ENCODE data around the gene TBC1D22B.

TBC1D22B gene

GRCh38 chr6:37241131-37241530 lies 16.4 kb upstream of the TBC1D22B start:
- DNase-seq, result no peak

DNA sequence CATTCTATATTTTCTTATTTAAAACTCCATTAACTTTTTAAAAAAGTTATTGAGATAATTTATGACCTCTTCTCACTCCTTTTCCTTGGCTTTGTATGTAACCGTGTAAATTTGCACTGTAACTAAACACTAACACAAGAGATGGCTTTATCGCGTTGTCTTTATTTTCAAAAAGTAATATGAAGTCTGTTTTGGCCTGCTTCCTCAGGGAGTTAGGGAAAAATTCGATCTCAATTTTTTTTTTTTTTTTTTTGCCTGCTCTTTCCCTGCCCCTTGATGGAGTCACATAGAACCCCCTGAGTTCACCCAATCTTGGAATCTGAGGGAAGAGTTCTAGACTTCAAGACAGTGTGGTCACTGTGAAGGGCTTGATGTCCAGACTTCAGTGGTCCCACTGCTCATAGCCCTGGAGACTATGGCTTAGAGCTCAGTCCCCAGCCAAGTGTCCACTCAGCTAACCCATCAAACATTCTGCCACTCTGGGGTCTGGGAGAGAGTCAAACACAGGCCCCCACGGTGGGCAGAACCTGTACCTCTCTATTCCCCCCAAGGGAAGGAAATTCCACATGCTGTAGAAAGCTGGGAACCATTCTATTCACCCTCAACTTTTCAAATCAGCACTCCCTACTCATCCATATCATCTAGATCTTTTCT lies 15.7 kb upstream of the TBC1D22B start:
- DNase-seq, result no peak

- no peak for DNase-seq
Observed at GRCh38 chr6:37242429-37243052, 15.0 kb upstream of the TBC1D22B start.

DNA sequence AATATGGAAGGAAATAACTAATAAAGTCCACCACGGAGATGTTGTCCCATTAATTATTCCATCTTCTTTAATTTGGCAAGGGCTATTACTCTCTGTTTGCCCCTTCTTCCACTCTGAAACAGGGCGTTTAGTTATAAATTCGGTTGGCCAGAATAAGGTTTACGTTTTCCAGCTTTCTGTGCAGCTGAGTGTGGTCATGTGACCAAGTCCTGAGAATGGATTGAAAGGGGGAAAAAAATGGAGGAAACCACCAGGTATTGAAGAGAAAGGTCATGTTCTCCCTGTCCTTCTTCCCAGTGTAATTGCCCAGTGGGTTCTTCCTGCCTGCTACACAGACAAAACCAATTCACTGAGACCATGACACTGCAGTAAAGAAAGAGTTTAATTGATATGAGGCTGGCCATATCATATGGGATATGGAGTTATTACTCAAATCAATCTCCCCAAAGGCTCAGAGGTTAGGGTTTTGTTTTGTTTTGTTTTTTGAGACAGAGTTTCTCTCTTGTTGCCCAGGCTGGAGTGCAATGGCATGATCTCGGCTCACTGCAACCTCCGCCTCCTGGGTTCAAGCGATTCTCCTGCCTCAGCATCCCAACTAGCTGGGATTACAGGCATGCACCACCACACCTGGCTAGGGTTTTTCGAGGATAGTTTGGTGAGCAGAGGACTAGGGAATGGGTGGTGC lies 14.3 kb upstream of the TBC1D22B start:
- no peak for DNase-seq

DNA sequence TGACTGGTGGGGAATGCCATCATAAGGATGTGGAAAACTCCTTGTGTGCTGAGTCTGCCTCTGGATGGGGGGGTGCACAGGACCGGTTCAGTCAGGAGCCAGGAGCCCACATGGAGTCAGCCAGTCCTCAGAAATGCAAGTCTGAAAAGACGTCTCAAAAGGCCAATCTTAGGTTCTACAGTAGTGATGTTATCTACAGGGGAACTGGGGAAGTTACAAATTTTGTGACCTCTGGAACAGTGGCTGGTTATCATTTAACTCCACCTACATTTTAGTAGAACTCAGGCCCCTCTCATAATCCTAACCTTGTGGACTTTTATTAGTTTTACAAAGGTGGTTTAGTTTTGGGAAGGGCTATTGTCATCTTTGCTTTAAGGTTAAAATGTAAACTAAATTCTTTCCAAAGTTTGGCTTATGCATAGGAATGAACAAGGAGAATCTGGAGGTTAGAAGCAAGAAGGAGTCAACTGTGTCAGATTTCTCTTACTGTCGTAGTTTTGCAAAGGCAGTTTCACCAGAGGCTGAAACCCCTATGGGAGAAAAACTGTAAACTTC lies 13.7 kb upstream of the TBC1D22B start:
- DNase-seq, result no peak

DNA sequence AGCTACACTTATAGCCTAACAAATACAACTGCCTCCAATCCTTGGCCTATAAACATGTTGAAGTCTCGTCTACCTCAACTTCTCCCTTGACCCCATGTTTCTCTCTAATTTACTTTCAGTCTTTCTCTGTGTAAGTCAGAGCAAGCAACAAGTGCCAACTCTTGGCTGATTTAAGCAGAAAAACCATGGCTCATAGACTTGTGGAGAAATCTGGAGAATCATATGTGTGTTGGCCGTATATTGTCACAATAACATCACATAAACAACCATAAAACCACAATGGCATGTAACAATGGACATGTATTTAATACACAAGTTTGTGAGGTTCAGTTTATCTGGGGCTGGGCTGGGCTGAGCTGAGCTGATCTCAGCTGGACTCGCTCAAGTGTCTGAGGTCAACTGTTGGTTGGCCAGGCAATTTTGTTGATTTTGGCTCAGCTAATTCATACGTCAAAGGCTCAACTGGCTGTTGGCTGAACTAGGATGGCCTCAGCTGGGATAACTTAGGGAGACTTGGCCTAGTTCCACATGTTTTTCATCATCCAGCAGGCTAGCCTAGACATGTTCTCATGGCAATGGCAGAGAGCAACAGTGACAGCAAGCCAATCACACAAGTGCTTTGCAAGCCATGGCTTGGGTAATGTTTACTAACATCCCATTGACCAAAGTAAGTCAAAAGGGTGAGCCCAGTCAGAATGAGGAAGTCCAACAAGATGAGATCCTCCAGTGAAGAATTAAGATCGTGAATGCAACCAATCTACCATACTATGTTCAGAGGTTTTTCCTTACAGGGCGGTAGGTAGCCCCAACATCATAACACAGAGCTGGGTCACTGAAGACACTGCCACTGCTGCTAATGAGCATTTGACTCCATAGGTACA lies 12.9 kb upstream of the TBC1D22B start:
- no peak for DNase-seq

DNA sequence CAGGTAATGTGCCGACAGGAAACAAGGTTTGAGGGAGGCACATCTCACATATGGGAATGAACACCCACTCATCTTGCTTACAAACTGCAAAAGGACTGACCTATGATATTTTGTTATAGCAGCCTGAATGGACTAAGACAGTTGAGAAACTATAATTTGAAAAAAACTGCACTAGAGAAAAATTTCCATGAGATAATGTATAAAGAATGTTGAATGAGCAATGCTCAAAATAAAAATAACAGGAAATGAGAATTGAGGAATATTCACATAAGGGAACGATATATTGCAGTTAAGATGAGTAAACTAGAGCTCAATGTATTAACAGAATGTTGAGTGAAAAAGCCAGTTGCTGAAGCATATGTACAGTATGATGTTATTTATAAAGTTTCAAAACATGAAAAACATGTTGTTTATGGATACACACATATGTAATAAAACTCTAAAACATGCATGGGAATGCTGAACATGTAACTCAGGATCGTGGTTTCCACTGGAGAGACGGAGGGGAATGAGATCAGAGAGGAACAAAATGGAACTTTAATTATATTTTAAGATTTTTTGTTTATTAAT lies 6.3 kb upstream of the TBC1D22B start:
- no peak for DNase-seq

DNA sequence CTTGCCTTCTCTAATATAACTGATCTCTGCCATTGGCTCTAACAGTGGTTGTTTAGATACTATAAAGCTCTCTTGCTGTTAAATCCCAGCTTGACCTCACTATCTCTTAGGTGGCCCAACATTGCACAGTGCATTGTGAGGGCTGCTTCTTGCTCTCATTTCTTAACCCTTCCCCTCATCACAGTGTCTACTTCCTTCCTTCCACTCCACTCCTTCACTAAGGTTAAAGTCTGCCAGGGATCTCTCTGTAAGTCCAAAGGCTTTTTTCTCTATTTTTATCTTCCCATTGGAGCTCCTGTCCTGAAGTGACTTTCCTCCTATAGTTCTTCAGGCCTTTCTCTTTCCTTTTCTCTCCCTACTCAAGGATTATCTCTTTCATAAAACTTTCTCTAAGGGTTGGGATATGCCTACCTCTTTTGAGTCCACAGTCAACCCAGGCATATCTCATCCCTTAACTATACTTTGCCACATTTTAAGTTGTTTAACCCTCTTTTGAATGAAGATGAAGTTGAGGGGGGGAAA lies 4.0 kb upstream of the TBC1D22B start:
- no peak for DNase-seq

DNA sequence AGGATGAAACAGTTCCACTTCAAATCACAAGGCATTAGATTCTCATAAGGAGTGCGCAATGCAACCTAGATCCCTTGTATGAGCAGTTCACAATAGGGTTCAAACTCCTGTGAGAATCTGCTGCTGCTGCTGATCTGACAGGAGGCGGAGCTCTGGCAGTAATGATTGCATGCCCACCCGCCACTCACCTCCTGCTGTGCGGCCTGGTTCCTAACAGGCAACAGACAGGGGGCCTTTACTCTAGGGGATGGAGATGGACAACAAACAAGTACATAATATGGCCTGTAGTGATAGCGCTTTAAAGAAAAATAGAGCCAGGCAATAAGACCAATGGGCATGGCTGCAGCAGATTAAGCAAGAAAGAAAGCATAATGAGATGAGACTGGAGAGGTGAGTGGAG lies 2.7 kb upstream of the TBC1D22B start:
- no peak for DNase-seq

GRCh38 chr6:37256692-37257319 lies 766 bp upstream of the TBC1D22B start:
- no peak for DNase-seq

- DNase-seq, result no peak
Observed at GRCh38 chr6:37257320-37257633, 295 bp upstream of the TBC1D22B start.

GRCh38 chr6:37258405-37259105 lies 983 bp downstream of the TBC1D22B start:
- no peak for DNase-seq

DNA sequence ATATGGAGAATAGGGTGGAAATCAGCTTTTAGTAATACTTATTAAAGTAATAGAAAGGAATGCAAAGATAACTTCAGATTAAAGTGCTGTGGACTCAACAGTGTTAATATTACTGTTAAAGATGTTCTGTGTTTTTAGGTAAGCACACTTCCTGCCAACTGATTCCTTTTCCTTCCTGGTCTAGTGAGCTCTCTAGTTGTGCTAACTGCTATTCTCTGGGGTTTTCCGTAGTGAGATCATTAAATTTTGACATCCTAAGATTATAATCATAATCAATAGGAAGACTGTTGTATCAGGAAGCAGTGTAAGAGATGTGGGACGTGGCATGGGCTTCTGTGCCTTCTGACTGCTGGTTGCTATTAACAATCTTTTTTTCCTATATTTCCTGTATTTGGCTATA lies 1.6 kb downstream of the TBC1D22B start:
- DNase-seq, result no peak

DNA sequence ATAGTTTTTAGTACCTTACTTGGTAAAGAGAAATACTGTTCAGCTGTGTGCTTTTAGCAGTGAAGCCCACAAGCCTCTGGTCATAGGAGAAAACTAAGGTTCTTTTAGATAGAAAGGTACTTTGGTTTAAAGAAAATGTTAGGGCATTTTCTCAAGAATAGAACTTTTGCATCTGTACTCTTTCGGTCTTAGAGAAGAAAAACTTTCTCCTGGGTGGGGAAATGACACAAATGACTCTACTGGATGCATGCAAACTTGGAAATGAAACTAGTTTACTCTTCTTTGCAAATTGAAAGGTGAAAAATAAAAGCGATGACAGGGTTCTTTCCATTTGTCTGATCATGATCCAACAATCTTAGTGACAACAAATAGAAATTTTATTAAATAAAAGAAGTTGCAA lies 2.5 kb downstream of the TBC1D22B start:
- DNase-seq, result peak; percentile 18

DNA sequence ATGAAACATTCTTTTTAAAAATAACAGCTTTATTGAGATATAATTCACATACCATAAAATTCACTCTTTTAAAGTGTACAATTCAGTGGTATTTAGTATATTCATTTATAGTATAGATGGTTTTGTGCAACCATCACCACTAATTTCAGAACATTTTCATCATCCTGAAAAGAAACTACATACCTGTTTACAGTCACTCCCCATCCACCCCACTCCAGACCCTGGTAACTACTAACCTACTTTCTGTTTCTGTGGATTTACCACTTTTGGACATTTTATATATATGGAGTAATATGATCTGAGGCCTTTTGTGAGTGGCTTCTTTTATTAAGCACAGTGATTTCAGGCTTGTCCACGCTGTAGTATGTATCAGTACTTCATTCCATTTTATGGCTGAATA lies 2.9 kb downstream of the TBC1D22B start:
- no peak for DNase-seq

DNA sequence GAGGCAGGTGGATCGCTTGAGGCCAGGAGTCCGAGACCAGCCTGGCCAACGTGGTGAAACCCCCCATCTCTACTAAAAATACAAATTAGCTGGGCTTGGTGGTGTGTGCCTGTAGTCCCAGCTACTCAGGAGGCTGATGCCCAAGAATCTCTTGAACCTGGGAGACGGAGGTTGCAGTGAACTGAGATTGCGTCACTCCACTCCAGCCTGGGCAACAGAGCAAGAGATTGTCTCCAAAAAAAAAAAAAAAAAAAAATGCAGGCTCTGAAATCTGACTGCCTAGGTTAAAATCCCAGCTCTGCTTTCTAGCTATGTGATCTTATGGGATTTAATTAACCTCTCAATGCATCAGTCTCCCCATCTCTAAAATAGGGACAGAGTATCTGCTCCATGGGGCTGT lies 3.6 kb downstream of the TBC1D22B start:
- DNase-seq, result no peak

DNA sequence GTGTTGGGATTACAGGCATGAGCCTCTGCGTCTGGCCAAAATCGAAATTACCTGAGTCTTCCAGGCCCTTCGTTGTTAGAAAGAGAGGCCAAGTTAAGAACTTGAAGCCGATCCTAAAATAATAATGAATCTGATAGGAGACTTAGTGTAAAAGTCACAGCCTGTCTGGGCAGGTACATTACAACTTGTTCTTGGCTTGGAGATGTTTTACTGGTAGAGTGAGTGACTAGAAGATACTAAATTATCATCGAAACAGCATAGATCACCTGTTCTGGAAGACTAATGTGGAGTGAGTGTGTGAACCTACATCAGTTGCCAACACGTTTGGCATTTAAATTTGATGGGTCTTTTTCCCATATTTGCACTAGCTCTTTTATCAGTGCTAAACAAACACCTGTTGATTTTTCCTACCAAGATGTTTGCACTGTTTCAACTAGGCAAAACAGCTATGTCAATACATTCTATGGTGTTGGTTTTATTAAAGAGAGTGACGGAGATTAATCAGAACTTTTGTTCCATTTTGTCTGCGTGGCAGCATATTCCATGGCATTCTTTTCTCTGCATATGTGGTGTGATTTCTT lies 5.0 kb downstream of the TBC1D22B start:
- no peak for DNase-seq

DNA sequence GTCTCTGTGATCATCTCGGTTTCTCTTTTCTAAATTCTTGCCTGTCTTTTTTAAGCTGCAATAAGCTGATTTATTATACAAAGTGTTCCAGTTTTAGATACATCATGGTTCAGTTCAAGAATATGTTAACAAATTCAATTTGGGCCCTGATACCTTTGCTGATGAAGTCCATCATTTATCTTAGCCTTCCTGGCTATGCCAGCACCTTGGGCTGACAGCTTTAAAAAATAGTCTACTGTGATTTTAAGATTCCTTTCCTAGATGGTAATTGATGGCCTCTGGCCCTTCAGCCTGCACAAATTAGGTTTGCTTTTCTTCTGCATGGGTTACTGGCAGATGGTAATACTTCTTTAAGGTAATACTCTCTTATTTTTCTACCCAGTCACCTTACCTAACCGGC lies 7.4 kb downstream of the TBC1D22B start:
- DNase-seq, result no peak

- no peak for DNase-seq
Observed at GRCh38 chr6:37265860-37266259, 8.3 kb downstream of the TBC1D22B start.

- no peak for DNase-seq
Observed at GRCh38 chr6:37269105-37269504, 11.5 kb downstream of the TBC1D22B start.
